ENCODE results near the gene MICALL1.

Gene MICALL1

GRCh38 chr22:37907036-37907954, 1.2 kb downstream of the MICALL1 start:
- TF ChIP-seq, protein P1, sequence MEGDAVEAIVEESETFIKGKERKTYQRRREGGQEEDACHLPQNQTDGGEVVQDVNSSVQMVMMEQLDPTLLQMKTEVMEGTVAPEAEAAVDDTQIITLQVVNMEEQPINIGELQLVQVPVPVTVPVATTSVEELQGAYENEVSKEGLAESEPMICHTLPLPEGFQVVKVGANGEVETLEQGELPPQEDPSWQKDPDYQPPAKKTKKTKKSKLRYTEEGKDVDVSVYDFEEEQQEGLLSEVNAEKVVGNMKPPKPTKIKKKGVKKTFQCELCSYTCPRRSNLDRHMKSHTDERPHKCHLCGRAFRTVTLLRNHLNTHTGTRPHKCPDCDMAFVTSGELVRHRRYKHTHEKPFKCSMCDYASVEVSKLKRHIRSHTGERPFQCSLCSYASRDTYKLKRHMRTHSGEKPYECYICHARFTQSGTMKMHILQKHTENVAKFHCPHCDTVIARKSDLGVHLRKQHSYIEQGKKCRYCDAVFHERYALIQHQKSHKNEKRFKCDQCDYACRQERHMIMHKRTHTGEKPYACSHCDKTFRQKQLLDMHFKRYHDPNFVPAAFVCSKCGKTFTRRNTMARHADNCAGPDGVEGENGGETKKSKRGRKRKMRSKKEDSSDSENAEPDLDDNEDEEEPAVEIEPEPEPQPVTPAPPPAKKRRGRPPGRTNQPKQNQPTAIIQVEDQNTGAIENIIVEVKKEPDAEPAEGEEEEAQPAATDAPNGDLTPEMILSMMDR (conservative IDR thresholded peaks at IDR 0.05): no peak
- TF ChIP-seq ZFX (IDR thresholded peaks at IDR 0.05): no peak
- peak overlapping the region; percentile 82 for H3K27ac ChIP-seq

DNA sequence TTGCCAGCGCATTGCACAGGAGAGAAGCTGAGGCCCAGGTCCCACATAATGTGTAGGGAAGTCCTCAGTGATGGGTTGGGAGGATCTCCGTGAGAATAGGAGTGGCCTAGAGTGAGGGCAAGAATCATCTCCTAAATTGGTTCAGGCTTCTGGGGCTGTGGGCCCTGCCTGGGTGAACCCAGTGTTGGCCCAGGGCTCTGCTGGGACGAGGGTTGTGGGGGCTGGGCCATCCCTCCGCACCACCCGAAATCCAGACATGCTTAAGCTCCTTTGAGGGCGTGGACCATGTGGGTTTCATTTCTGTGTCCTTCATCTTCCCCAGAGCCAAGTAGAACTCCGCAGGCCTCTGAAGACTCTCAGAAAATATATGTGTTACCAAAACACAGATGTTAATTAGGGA, 3.7 kb downstream of the MICALL1 start:
- no peak overlapping the region for H3K27ac ChIP-seq
- TF ChIP-seq, protein P1 (conservative IDR thresholded peaks at IDR 0.05): no peak
- no peak for TF ChIP-seq ZFX (IDR thresholded peaks at IDR 0.05)

DNA sequence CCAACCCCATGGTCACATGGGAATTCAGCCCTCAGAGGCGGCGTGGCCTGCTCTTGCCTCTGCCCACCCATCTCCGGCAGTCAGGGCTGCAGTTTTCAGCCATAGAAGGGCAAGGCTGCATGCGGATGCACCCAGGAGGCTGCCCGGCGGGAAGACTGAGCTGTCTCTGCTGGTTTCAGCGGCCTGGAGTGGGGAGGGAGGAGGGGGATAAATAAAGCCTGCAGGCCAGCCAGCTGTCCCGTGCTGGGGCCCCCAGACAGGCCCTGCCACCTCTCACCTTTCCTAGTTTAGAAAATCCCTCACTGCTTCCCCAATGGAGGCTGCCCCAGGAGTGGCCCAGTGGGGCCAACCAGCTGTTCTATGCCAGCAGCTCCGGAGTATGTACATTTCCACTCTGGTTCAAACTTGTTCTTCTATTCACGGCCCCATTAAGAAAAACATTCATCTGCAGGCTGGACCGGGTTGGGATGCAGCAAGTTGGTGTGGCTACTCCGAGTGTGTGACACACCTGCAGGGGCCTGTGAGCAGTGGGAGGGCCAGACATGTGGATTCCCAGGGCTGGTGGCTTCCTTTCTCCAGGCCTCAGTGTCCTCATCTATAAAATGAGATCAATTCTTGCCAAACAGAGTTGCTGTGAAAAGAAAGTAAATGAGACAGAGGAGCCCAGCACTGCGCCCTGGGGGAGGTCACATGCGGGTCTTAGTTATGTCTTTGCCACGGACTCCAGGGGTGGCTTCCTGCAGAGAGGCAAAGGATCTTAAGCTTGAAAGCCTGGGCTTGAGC, 5.0 kb downstream of the MICALL1 start:
- H3K27ac ChIP-seq: no peak overlapping the region
- TF ChIP-seq ZFX (IDR thresholded peaks at IDR 0.05): no peak
- TF ChIP-seq, protein P1 (conservative IDR thresholded peaks at IDR 0.05): no peak

- TF ChIP-seq, protein P1 (conservative IDR thresholded peaks at IDR 0.05): no peak
- TF ChIP-seq ZFX (IDR thresholded peaks at IDR 0.05): no peak
- H3K27ac ChIP-seq: no peak overlapping the region
These were observed 5.6 kb downstream of the MICALL1 start for GRCh38 chr22:37911697-37912096.

GRCh38 chr22:37912171-37912570, 6.1 kb downstream of the MICALL1 start:
- no peak overlapping the region for H3K27ac ChIP-seq
- TF ChIP-seq ZFX (IDR thresholded peaks at IDR 0.05): no peak
- TF ChIP-seq, protein P1 (conservative IDR thresholded peaks at IDR 0.05): no peak

DNA sequence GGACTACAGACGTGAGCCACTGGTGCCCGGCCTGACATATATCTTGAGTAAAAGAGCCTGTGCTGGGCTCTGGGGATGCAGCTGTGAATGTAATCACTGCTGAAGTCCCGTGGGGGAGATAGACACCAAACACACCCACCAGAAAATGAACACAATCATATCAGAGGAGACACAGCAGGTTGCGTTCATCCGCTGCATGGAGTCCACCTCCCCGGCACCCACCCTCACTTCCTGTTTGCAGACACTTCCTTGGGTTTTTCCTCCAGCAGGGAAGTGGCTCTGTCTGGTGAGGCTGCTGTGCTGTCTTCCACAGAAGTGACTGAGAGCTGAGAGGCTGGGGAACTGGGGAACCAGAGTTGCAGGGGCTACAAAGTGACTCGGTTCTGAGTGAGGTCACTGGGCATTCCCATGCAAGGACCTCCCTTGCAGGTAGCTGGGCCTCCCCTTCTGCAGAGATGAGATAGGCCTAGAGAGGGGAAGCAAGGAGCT, 7.2 kb downstream of the MICALL1 start:
- no peak for TF ChIP-seq ZFX (IDR thresholded peaks at IDR 0.05)
- TF ChIP-seq, protein P1 (conservative IDR thresholded peaks at IDR 0.05): no peak
- H3K27ac ChIP-seq: no peak overlapping the region

DNA sequence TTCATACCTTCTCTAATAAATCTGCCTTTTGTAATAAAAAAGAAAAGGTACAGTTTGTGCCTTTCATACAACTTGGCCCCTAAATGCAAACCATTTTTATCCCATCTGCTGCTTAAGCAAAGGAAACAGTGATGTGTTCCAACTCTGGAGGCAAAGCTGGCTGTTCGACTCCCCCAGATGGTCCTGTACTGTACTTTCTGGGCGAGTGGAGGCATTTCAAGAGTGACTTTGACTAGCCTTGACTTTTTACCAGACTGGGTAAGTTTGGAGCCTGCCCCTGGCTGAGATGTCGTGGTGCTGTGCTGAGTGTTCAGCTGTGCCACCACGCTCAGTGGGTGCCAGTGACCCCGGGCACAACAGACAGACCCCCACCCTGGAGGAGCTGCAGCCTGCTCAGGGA, 10.2 kb downstream of the MICALL1 start:
- TF ChIP-seq, protein P1 (conservative IDR thresholded peaks at IDR 0.05): no peak
- no peak for TF ChIP-seq ZFX (IDR thresholded peaks at IDR 0.05)
- no peak overlapping the region for H3K27ac ChIP-seq
